C4-2B (cell line): ENCODE data around the gene CCDC9B.

ENCODE experiments used
- ZFX ChIP-seq: fragments of 450-650 bp; IDR thresholded peaks from 2 replicates; pipeline ENCODE4 v1.6.1; 2017
- TF ChIP-seq, protein P1 (sequence below): fragments of 450-650 bp; conservative IDR thresholded peaks from 2 replicates; pipeline ENCODE4 v1.5.1; 2017; ENCODE audit warnings: mild to moderate bottlenecking

- TF ChIP-seq, protein P1, sequence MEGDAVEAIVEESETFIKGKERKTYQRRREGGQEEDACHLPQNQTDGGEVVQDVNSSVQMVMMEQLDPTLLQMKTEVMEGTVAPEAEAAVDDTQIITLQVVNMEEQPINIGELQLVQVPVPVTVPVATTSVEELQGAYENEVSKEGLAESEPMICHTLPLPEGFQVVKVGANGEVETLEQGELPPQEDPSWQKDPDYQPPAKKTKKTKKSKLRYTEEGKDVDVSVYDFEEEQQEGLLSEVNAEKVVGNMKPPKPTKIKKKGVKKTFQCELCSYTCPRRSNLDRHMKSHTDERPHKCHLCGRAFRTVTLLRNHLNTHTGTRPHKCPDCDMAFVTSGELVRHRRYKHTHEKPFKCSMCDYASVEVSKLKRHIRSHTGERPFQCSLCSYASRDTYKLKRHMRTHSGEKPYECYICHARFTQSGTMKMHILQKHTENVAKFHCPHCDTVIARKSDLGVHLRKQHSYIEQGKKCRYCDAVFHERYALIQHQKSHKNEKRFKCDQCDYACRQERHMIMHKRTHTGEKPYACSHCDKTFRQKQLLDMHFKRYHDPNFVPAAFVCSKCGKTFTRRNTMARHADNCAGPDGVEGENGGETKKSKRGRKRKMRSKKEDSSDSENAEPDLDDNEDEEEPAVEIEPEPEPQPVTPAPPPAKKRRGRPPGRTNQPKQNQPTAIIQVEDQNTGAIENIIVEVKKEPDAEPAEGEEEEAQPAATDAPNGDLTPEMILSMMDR, result no peak
- no peak for TF ChIP-seq ZFX
These were observed 48.5 kb downstream of the CCDC9B start for GRCh38 chr15:40292246-40292645.
